SK-N-MC (cell line): ENCODE results near the gene MYO1G.

Source experiments
- DNase-seq: peaks from one replicate; pipeline ENCODE4 v3.0.0-alpha.2; 2011; ENCODE audit warnings: low read depth, low spot score
- H3K27ac ChIP-seq: fragments of 200-600 bp; sonication (generic); 2 replicates; pipeline ENCODE4 v1.5.1; 2016; ENCODE audit warnings: mixed run types
- H3K36me3 ChIP-seq: fragments of 200-600 bp; sonication (generic); 2 replicates; pipeline ENCODE4 v1.6.1; 2017; ENCODE audit warnings: antibody characterized with exemption, low read length, mixed read lengths; ENCODE audit not compliant: insufficient read depth
- H3K4me3 ChIP-seq: fragments of 200-600 bp; sonication (generic); 2 replicates; pipeline ENCODE4 v1.5.1; 2016
- H3K9ac ChIP-seq: fragments of 200-600 bp; sonication (generic); 2 replicates; pipeline ENCODE4 v1.8.0; 2017; ENCODE audit warnings: mixed run types, mixed read lengths; ENCODE audit not compliant: insufficient read length
- H3K9me3 ChIP-seq: fragments of 200-600 bp; sonication (generic); 2 replicates; pipeline ENCODE4 v1.6.1; 2017; ENCODE audit warnings: low read depth, mild to moderate bottlenecking, antibody characterized with exemption, low read length, moderate library complexity, mixed read lengths
- EZH2 ChIP-seq: fragments of 200-600 bp; sonication (generic); IDR thresholded peaks from one replicate; pipeline ENCODE4 v1.6.1; 2017; ENCODE audit warnings: antibody characterized with exemption
- FOXP2 ChIP-seq: optimal IDR thresholded peaks from 2 replicates; pipeline ENCODE3; 2011; ENCODE audit warnings: mild to moderate bottlenecking, moderate library complexity; ENCODE audit not compliant: insufficient read depth; ENCODE audit errors: extremely low read length, control extremely low read depth
- POLR2AphosphoS5 ChIP-seq: IDR thresholded peaks from 2 replicates; pipeline ENCODE4 v1.6.1; 2012; ENCODE audit warnings: mild to moderate bottlenecking, low read depth, low read length, borderline replicate concordance

MYO1G gene

DNA sequence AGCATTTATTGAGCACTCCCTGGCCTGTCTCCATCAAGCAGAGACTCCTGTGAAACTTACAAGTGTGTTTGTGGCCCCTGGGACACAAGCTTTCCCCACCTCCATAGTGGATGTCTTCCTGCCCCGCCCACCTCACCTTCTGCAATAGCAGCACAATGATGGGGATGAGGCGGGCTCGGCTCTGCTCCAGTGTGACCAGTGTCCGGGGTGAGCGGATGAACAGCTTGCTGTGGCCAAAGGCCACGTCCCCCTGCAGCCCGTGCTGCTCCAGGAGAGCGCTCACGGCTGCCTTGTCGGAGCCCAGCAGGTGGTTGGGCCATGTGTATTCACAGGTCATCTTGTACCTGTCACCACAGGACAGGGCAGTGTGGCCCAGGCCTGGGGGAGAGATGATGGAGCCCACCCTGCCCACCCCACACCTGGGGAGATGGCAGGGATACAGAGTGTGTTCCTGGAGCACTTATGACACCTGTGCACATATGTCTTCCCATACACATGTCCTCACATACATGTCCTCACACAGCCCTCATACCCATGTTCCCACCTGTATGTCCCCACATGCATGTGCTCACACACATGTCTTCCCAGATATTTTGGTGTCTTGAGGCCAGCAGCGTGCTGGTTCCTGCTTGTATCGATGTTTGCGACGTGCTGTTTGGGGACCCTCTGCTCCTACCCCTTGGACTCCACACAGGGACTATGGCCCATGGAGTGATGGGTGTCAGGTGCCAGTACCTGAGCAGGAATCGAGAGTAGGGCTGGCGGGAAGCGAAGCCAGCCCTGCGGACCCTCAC is 12.7 kb downstream of the MYO1G start:
- H3K27ac ChIP-seq = no peak overlapping the region

DNA sequence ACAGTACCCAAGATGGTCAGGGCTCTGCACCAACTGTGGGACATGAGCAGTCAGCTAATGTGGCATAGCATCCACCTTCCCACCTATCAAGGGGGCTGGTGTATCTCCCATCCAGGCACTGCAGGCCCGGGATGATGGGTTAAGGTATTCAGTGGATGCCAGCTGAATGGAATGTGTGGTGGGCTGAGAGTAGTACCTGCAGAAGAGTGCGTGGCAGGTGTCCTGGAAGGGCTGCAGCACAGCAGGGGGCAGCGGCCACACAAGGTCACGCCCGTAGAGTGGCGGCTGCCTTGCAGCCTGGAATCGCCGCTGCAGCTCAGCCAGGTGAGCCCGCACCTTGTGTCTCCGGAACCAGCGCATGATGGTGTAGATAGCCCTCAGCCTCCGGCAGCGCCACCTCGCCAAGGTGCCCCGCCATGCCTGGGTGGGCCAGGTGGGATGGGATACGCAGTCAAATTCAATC is 13.3 kb downstream of the MYO1G start:
- Histone ChIP-seq H3K27ac (no peak overlapping the region), H3K36me3 (no peaks in the 10 kb centered on the region), H3K9me3 (no peaks in the 10 kb centered on the region), H3K9ac (no peak overlapping the region), H3K4me3 (no peak overlapping the region)
- DNase-seq = no peak
- TF ChIP-seq POLR2AphosphoS5 = no peak
- TF ChIP-seq EZH2 = no peak
- TF ChIP-seq FOXP2 = no peak

More for the DNA sequence above, 12.7 kb downstream of the MYO1G start:
- no peak for DNase-seq
- H3K4me3 ChIP-seq = no peak overlapping the region
- H3K36me3 ChIP-seq = no peaks in the 10 kb centered on the region
- H3K9me3 ChIP-seq = no peaks in the 10 kb centered on the region
- TF ChIP-seq FOXP2 (no peak), POLR2AphosphoS5 (no peak), EZH2 (no peak)
- no peak overlapping the region for H3K9ac ChIP-seq

DNA sequence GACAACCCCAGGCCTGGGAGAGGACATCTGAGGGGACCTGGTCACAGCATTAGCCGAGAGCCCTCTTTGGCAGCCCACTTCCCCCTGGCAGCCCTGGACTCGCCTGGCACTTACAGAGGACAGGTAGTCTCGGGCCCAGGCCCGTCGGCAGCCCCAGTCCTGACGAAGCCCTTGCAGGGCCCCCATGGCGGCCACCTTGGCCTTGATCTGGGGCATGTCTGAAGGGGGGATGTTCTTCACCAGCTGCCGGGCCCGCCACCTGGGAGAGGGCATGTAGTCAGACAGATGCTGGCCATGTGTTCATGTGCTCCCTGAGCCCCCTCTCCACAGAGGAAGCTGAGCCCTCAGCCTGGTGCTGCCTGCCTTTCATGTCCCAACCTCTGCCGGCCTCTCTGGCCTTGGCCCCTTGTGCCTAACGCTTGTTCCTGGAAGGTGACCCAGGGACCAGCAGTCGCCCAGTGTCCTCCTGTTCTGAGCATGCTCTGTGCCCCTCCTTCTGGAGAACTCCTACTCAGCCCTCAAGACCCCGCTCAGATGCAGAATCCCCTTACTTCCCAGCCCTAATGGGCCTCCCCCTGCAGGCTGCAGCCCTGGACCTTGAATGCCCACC is 13.9 kb downstream of the MYO1G start:
- no peaks in the 10 kb centered on the region for H3K36me3 ChIP-seq
- TF ChIP-seq FOXP2 (no peak), EZH2 (no peak)

DNA sequence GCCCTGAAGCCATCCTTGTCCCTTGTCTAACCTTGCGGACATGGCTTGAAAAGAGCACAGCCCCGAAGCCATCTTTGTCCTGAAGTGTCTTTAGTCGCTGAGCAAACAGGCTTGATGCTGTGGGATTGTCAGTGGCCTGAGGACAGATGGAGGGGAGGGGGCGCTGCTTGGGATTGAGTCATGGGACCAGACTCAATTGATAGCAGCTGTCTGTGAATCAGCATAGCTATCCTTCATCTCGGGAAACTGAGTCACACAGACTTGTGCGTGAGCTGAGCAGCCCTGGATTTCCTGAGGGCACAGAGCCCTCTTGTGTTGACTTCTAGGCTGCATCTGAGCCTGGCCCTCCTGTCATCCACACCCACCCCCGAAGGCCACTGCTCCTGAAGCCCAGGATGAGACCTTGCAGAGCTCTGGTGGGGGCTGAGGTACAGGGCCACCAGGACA is 14.4 kb downstream of the MYO1G start:
- Histone ChIP-seq H3K9me3 (no peaks in the 10 kb centered on the region), H3K27ac (no peak overlapping the region), H3K36me3 (no peaks in the 10 kb centered on the region), H3K9ac (no peak overlapping the region), H3K4me3 (no peak overlapping the region)
- no peak for DNase-seq
- no peak for TF ChIP-seq POLR2AphosphoS5
- no peak for TF ChIP-seq FOXP2
- TF ChIP-seq EZH2 = no peak

More for the DNA sequence above, 13.9 kb downstream of the MYO1G start:
- DNase-seq = no peak
- Histone ChIP-seq H3K27ac (no peak overlapping the region), H3K4me3 (no peak overlapping the region), H3K9me3 (no peaks in the 10 kb centered on the region), H3K9ac (no peak overlapping the region)

DNA sequence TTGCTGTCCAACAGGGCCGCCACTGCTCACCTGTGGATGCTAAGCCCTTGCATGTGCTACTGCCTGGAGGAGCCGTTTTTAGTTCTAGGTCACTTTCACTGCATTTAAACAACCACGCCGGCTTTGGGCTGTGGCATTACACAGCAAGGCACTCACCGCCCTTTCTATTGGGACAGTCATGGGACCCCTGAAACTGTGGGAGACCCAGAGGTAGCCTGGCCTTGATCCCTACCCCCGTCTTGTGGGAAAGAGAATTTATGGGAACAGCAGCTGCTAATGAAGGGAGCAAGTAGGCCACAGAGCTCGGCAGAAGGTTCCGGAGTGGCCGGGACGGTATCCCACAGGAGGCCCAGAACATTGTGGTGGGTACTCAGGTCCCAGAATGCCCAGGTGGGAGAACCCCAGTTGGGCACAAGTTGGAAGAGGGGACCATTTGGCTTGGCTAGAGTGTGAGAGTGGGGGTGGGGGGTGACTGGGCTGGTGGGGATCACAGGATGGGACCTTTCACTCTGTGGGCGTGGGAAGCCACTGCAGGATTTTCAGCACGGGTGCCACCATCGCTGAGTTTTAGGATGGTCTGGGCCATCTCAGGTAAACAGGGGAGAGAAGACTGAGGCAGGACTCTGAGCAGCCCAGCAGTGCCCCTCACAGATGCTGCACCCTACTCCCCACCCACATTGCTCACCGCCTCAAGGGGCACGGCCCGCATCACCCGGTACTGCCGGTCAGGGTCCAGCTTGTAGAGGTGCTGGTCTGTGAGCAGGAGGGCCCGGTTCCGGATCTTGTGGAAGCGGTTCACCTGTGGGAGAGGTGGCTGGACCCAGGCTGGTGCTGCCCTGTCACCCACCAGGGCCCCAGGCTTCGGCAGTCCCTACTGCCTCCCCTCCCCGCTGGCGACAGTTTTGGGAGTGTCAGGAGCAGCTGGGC is 15.2 kb downstream of the MYO1G start:
- Histone ChIP-seq H3K9me3 (no peaks in the 10 kb centered on the region), H3K27ac (no peak overlapping the region), H3K9ac (no peak overlapping the region), H3K4me3 (no peak overlapping the region), H3K36me3 (no peaks in the 10 kb centered on the region)
- no peak for DNase-seq
- TF ChIP-seq FOXP2 (no peak), EZH2 (no peak), POLR2AphosphoS5 (no peak)

DNA sequence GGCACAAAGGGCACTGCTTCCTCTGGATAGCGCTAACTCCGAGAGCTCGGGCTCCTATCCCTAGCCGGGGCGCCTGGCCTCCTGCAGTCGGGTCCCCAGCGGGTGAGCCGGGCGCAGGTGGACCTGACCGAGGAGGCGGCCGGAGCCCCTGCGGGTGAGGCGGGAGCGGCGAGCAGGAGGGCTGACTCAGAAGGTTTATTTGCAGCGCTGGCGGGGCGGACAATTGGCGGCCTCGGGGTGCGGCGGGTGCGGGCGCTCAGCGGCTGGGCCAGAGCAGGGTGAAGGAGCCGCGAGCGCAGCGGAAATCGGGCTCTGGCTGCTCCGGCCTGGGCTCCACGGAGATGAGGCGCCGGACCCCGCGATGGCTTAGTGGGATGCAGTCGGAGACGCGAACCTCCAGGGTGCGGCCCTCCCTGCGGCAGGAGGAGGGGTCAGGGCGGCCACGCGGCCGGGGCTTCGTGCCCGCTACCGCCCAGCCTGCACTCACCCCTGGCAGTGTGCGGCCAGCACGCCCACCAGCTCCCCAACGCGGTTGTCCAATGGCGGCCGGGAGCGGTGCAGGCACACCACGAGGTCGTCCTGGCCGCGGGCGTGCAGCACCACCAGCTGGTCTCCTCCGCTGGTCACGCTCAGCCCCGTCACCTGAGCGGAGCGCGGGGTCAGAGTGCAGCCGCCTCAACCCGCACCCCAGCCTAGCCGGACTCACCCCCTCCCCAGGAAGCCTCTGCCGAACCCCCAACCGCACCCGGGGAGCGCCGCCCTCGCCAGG is 16.1 kb downstream of the MYO1G start:
- no peak for DNase-seq
- TF ChIP-seq FOXP2 = no peak
- no peak for TF ChIP-seq POLR2AphosphoS5
- peak; percentile 44 for TF ChIP-seq EZH2
- Histone ChIP-seq H3K27ac (no peak overlapping the region), H3K9ac (no peak overlapping the region), H3K4me3 (no peak overlapping the region), H3K9me3 (no peaks in the 10 kb centered on the region), H3K36me3 (no peaks in the 10 kb centered on the region)

DNA sequence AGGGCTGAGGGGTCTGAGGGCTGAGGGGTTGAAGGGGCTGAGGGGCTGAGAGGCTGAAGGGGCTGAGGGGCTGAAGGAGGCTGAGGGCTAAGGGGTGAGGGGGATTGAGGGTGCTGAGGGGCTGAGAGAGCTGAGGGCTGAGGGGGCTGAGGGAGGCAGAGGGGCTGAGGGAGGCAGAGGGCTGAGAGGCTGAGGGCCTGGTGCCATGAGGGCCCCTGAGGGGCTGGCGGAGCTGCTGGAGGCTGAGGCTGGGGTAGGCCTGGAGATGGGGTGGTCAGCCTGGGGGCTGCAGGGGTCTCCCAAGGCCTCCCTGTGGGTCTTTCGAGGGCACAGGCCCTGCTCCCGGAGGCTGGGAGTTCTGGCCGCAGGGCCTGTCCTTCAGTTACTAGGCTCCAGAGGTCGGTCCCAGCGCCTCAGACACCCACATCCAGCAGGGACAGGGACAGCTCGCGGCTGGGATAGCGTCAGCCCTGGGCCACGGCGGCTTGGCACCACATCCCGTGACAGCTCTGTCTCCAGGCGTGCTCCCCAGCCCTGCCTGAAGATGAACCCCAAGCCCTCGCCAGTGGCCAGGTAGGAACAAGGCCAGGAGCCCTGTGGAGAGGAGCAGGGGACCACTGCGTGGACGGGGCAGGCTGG is 16.9 kb downstream of the MYO1G start:
- no peak overlapping the region for H3K9ac ChIP-seq
- no peak overlapping the region for H3K27ac ChIP-seq
- H3K36me3 ChIP-seq = no peaks in the 10 kb centered on the region
- no peaks in the 10 kb centered on the region for H3K9me3 ChIP-seq
- no peak for DNase-seq
- TF ChIP-seq FOXP2 (no peak), POLR2AphosphoS5 (no peak)
- no peak overlapping the region for H3K4me3 ChIP-seq
